HG02571 (cell line): ENCODE data around the gene DDIAS.
"Not testable (repeated sequence)": the region's sequence is repeated elsewhere in the genome, so short reads cannot be mapped to it uniquely, and the experiment has no call there.

Experiments used
- ATAC-seq: cut with Tn5 transposase; IDR thresholded peaks from one replicate; pipeline ENCODE4 v1.9.1; 2021; ENCODE audit warnings: mild to moderate bottlenecking, moderate library complexity; ENCODE audit not compliant: unreplicated experiment

Gene DDIAS

DNA sequence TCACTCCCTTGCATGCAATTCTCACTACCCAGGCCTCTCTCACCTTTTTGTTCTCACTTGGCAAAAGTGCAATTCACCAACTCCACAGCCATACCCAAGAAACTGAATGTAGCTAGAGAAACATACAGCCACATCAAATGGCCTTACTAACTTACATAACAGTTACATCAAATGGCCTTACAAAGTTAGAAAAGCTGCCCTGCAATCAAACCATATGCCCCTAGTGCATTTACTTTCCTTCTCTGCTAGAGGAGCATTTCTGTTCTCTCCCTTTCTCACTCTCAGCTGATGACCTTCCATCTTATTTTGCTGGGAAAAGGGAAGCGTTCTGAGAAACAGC is 11.6 kb upstream of the DDIAS start:
- ATAC-seq = no peak

DNA sequence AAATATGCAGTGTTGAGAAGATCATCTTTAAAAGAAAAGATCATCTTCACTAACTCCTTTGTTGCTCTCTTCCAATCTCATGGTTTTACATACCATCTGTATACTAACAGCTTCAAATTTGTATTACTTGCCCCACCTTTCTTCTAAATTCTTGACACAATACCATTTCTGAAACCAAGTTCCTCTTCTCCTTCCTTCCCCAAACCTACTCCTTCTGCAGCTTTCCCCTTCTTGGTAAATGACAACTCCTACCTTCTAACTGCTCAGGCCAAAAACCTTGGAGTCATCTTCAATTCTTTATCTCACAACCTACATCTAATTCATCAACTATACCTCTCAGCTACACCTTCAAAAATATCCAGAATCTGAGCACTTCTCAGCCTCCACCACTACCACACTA is 10.6 kb upstream of the DDIAS start:
- no peak for ATAC-seq

DNA sequence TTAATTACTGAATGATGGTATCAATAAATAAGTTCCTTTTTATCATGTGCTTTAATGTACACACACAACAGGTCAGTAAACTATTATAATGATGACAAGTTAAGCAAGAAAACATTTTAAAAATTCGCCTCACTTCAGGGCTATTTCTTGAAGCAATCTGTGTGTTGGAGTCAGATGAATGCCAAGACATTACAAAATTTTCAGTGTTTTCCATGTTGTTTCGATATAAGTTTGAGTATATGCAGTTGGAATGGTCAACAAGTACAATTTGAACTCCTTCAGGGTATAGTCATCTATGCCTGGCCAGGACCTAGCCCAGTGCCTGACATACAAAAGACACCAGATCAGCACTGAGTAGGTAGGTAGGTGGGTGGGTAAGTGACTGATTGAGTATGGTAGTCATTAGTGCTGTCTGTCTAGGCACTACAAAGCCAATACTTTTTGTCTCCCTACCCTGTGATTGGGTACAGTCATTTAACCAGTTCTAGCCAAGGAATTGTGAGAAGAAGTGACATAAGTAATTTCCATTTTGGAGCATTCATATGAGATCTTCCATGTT is 8.8 kb upstream of the DDIAS start:
- no peak for ATAC-seq

DNA sequence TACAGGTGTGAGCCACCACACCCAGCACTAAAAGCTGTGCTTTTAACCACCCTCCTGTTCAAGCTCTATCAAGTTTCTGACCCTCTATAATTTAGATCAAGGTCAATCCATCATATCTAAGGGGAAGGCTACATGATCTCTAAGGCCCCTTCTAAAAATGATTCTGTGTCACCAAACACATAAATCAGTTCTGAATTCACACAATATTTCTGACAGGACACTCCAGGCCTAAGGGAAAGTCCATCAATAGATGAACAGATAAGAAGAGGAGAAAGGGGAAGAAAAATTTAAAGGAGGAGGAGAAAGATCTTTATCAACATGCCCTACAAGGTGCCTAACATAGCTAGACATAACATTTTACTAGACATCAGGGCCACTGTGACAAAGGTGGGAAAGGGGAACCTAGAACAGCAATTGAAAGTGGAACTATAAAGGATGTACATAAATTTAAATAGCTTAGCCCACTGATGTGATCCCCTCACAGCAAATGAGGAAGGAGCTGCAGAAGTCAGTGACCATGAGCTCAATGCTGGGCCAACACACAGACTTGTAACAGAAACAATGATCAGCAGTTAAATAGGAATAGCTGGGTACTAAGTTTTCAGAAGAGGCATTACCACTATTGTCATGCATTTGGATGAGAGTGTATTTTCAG is 6.0 kb upstream of the DDIAS start:
- no peak for ATAC-seq

DNA sequence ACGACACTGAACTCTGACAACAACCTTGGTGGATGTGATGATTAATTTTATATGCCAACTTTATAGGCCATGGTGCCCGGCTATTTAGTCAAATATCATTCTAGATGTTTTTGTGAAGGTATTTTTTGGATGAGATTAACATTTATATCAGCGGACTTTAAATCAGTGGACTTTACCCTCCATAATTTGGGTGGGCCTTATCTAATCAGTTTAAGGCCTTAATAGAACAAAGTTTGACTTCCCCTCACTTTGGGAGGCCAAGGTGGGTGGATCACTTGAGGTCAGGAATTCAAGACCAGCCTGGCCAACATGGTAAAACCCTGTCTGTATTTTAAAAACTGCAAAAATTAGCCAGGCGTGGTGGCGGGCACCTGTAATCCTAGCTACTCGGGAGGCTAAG is 5.4 kb upstream of the DDIAS start:
- no peak for ATAC-seq

DNA sequence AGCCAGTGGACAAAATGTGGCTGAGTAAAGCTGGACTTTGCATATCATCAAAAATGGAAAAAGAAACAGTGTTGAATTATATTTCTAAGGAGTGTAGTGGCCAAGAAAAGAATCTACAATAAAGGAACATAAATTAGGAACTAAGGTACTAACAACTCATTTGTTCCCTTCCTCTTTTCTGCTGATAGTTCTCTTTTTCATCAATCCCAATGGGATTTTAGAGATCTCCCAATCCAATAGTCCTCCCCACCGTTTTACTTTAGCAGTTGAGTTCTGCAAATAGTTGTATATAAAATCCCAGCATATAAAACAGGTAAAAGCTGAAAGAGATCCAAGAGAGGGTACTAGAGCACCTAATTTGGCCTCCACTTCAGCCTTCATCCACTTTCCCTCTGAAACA is 3.3 kb upstream of the DDIAS start:
- no peak for ATAC-seq

DNA sequence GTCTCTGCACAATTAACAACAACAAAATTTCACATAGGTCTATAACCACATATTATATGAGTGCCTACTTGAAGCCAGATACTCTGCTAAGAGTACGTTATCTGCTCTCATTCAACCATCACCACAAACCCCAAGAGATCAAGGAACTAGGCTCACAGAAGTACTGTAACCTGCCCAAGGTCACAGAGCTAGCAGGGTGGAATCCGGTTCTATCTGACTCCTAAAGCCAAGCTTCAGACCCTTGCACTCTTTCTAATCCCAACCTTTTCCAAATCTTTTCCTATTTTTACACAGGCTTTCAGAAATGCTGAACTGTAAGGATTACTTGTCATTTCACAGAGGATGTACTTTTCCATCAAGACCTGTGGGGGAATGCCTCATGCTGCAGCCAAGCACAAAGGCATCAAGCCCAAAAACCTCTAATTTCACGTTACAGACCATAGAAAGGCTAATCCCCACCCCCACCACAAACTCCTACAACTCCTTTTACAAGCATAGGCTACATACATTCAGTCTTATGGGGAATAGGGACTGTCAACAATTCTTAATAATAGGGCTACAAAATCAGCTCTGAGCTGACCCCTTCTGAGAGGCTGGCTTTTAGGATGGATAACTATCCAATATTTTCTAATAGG is 2.2 kb upstream of the DDIAS start:
- no peak for ATAC-seq

DNA sequence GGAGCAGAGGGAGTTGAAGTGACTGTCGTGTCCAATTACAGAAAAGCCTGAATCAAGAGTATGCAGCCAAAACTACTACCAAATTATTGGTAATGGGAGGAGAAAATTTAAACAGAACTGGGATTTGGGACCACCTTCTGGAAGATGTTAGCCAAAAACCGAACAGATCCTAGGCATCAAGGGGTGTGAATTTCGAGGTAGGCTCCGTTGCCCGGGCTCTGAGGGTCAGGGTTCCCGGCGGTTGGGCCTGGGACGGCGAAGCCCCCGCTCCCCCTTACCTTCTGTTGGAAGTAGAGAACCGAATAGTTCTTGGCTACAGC is 1.6 kb upstream of the DDIAS start:
- ATAC-seq = peak; percentile 0

DNA sequence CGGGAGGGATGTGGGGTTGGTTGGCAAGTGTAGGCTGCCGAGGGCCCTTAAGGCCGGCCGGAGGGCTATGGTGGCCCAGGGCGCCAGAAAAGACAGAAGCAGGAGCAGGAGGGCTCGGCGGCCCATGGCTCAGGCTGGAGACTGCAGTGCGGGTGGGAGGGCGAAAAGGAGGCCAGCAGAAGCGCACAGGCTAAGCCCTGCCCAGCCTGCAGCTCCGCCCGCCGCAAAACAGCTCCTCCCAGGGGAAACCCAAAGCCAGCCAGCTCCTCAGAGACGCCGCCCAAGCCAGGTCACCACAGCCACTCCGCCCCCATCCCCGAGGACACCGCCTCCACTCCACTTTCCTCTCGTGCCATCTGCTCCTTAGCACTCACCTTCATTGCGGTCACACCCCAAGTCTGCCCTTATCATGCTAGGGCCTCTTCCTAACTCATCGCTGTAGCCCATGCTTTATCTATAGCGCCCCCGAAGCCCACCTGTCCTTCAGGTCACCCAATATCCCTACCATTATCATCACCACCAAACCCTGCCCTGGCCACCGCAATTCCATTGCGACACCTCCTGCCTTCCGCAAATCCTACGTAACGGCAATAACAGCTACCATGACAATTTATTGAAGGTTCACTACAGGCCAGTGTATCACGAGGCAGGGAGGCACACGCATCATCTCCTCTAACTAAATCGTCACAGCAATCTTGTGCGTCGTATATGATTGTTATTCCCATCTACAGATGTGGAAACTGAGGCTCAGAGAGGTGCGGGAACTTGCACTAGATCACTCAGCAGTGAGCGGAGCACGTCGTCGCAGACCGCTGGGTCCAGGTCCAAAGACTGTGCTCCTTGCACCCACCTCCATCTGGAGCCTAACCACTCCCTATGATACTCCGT is 1.0 kb upstream of the DDIAS start, which contains the start of gene PRCP:
TSS of gene PRCP (minus strand) at position 154 of the 888 bp plus-strand sequence. CDS start at position 126, 28 bp downstream.
- ATAC-seq = peak; percentile 86

DNA sequence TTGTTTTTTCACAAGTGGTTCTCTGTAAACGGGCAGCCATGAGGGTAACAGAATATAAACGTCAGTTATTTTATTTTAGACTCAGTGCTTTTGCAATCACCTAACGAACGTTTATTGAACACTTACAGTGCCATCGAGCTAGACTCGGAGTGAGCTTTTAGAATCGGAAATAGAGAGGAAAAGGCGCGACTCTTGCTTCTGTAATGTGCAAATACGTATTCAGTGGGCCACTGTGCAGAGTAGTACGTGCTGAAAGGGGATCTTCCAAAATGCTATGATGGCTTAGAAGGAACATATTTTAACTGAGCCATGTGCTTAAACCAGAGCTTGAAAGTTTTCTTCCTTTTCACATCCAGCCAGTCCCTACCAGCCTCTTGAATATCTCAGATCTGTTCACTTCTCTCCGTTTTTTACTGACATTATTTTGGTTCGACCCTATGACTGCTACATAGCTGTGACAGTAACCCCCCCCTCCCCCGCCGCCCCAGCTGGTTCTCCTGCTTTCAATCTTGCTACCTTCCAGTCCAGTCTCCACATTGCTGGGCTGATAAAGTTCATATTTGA is 468 bp downstream of the DDIAS start:
- no peak for ATAC-seq

DNA sequence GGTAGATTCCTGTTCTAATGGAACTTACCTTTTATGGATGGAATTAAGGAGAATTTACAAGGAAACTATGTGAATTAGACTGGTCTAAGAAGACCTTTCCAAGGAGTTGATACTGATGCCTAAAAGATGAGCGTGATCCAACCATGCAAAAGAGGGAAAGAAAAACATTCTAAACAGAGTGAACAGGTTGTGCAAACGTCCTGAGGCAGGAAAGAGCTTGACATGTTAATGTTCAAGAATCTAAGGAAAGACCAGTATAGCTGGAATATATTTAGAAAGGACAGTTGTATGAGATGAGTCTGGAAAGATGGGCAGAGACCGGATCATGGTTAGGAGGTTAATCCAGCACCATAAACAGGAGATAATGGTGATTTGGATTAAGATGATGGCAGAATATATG is 1.3 kb downstream of the DDIAS start:
- ATAC-seq = no peak

DNA sequence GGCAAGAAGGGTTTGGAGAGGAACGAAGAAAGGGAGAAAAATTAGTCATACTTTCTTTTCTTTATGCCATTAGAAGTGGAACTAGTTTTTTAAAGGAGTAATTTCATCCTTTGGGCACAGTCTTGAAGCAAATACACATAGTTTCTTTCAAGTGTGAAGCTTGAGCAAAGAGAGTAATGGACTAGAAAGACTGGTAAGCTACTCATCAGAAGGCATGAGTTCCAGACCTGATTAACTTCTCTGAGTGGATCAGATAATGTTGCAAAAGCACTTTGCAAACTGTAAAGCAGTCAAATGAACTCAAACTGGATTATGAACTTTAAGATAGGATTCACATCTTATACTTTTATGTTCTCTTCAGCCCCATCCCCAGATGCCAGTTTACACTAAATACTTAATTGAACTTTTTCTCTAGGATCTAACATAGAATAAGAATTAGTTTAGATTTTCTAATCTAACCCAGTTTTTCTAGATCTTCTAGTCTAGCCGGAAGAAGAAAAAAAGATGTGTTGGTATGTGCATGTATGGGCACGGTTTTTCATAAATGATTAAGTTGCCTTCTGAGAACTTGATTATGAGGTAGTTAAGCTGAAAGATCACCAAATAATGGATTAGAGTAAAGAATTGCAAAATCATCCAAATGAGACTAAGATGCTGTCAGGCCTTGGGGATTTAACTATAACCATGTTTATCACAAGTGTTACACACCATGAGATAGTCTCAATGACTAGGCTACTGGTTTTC is 2.5 kb downstream of the DDIAS start:
- ATAC-seq = no peak

DNA sequence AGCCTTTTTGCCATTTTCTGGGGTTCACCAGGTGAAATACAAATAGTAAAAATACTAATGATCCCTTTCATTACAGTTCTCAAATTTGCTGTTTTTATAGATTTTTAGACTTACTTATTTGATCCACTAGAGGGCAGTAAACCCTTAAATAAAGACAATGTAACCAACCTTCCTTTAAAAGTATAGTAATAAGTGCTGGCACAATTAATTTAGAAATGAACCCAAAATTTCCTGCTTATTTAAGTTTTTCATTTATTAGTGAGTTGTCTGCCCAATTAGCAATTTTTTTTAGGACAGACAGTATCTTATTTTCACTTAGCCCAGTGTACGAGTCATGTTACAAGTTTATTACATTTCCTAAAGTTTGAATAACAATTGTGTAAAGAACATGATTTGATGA is 4.7 kb downstream of the DDIAS start:
- no peak for ATAC-seq

DNA sequence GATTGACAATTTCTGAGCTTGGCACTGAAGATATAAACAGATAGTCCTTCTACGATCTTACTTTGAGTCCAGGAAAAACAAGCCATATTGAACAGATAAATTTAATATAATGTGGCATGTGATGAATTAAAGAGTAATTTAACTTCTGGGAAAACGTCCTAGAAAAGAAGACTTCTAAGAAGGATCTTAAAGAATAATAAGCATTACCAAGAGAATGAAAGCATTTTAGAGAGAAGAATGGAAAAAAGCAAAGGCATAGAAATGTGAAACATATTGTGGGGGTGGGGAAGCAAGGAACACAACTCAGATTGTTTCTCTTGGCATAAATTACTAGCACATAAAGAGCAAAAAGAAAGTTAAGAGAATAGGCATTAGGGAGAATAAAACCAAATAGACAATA is 5.4 kb downstream of the DDIAS start:
- no peak for ATAC-seq

DNA sequence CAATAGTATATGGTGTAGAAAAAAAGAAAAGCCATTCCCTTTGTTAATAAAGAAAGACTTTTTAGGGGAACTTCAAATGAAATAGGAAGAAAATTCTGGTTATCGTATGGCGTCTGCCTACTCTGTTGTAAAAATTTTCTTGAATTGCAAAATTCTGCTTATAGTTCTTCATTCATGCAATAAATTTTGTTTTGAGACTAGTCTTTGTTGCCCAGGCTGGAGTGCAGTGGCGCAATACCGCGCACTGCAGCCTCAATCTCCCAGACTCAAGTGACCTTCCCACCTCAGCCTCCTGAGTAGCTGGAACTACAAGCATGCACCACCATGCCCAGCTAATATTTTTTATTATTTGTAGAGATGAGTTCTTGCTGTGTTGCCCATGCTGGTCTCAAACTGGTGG is 5.8 kb downstream of the DDIAS start:
- ATAC-seq = no peak

DNA sequence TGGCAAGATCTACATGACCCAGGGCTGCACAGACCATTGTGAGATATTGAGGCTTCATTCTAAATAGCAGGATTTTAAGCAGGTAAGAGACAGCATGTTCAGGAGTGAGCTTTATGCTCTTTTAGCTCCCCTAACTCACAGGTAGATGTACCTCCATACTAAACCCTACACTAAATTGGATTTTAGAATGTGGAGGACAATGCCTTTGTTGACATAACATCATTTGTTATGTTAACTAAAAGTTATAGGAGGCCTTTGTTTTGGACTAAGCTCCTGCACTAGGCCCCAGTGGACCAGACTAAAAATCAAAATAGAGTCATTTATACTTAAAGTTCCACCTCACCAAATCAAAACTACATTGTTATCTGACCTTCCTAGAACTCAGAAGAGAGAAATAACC is 6.8 kb downstream of the DDIAS start:
- no peak for ATAC-seq

DNA sequence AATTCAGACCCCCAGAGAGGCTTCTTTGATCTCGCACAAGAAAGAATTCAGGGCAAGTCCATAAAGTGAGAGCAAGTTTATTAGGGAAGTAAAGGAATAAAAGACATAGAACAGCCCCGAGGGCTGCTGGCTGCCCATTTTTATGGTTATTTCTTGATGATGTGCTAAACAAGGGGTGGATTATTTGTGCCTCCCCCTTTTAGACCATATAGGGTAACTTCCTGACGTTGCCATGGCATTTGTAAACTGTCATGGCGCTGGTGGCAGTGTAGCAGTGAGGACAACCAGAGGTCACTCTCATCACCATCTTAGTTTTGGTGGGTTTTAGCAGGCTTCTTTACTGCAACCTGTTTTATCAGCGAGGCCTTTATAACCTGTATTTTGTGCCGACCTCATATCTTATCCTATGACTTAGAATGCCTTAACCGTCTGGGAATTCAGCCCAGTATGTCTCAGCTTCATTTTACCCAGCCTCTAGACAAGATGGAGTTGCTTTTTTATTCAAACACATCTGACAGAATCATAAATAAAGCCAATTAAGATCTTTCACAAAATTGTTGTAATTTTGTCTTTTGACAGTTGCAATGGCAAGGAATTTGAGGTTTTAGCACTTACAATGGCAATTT is 7.6 kb downstream of the DDIAS start:
- ATAC-seq = no peak

DNA sequence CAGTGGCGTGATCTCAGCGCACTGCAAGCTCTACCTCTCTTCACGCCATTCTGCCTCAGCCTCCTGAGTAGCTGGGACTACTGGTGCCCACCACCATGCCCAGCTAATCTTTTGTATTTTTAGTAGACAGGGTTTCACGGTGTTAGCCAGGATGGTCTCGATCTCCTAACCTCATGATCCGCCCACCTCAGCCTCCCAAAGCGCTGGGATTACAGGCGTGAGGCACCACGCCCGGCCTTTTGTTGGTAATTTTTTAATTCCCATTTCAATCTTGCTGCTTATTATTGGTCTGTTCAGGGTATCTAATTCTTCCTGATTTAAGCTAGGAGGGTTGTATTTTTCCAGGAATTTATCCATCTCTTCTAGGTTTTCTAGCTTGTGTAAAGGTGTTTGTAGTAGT is 18.2 kb downstream of the DDIAS start:
- not testable (repeated sequence) for ATAC-seq

DNA sequence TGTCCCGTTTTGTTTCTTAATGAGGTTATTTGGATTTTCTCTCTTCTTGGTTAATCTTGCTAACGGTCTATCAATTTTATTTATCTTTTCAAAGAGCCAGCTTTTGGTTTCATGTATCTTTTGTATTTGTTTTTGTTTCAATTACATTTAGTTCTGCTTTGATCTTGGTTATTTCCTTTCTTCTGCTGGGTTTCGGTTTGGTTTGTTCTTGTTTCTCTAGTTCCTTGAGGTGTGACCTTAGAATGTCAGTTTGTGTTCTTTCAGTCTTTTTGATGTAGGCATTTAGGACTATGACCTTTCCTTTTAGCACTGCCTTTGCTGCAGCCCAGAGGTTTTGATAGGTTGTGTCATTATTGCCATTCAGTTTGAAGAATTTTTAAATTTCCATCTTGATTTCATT is 18.7 kb downstream of the DDIAS start:
- not testable (repeated sequence) for ATAC-seq

DNA sequence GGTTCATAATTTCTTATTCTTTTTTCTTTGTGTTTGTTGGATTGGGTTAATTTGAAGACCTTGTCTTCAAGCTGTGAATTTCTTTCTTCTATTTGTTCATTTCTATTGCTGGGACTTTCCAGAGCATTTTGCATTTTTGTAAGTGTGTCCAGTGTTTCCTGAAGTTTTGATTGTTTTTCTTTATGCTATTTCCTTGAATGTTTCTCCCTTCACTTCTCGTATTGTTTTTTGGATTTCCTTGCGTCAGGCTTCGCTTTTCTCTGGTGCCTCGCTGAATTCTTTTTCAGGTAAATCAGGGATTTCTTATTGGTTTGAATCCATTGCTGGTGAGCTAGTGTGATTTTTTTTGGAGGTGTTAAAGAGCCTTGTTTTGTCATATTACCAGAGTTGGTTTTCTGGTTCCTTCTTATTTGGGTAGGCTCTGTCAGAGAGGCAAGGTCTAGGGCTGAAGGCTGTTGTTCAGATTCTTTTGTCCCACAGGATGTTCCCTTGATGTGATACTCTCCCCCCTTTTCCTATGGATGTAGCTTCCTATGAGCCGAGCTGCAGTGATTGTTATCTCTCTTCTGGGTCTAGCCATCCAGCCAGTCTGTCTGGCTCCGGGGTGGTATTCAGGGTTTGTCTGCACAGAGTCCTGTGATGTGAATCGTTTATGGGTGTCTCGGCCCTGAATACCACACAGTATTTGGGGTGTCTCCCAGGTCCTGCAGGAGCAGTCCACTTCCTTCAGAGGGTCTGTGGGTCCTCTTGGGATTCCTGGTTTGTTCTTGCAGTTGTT is 21.0 kb downstream of the DDIAS start:
- not testable (repeated sequence) for ATAC-seq
